NOMO-1 treated with DMSO at 0.1 percent for 48 hours (cell line): ENCODE data around the gene LSM7.

Source experiments
- DNase-seq: peaks from one replicate; lab custom pipeline; 2025; ENCODE audit not compliant: unreplicated experiment; lab: John Stamatoyannopoulos, UW

LSM7 gene

GRCh38 chr19:2325281-2326046 lies 2.9 kb downstream of the LSM7 start:
- no peak for DNase-seq

- DNase-seq = no peak
Measured at GRCh38 chr19:2324220-2324948, 4.0 kb downstream of the LSM7 start.

GRCh38 chr19:2323707-2324106 lies 4.7 kb downstream of the LSM7 start:
- no peak for DNase-seq

- no peak for DNase-seq
Measured at GRCh38 chr19:2321565-2322283, 6.7 kb downstream of the LSM7 start.

- DNase-seq = no peak
Measured at GRCh38 chr19:2320939-2321338, 7.4 kb downstream of the LSM7 start.

- no peak for DNase-seq
Measured at GRCh38 chr19:2320049-2320448, 8.3 kb downstream of the LSM7 start.

- DNase-seq = no peak
Measured at GRCh38 chr19:2319551-2319950, 8.8 kb downstream of the LSM7 start.

- no peak for DNase-seq
Measured at GRCh38 chr19:2318923-2319322, 9.5 kb downstream of the LSM7 start.

- DNase-seq = no peak
Measured at GRCh38 chr19:2317756-2318155, 10.6 kb downstream of the LSM7 start.

- DNase-seq = no peak
Measured at GRCh38 chr19:2317300-2317699, 11.1 kb downstream of the LSM7 start.

GRCh38 chr19:2315818-2316353 lies 12.5 kb downstream of the LSM7 start:
- DNase-seq = peak; percentile 96

GRCh38 chr19:2315121-2315817 lies 13.1 kb downstream of the LSM7 start:
- no peak for DNase-seq

GRCh38 chr19:2312820-2313501 lies 15.4 kb downstream of the LSM7 start:
- DNase-seq = no peak

GRCh38 chr19:2311093-2311492 lies 17.3 kb downstream of the LSM7 start:
- DNase-seq = no peak

- no peak for DNase-seq
Measured at GRCh38 chr19:2309734-2310362, 18.5 kb downstream of the LSM7 start.

GRCh38 chr19:2308114-2308556 lies 20.3 kb downstream of the LSM7 start, which contains the start of gene LINGO3:
Gene LINGO3 (minus strand): TSS chr19:2308154. CDS start chr19:2291776, 16,378 bp downstream.
- no peak for DNase-seq

- DNase-seq = no peak
Measured at GRCh38 chr19:2307518-2308012, 20.8 kb downstream of the LSM7 start.

GRCh38 chr19:2306971-2307370 lies 21.4 kb downstream of the LSM7 start:
- no peak for DNase-seq

- DNase-seq = no peak
Measured at GRCh38 chr19:2306281-2306806, 22.0 kb downstream of the LSM7 start.
